NT2/D1 (cell line): ENCODE results near the gene METRNL.

ENCODE experiments used
- DNase-seq: peaks from one replicate; pipeline ENCODE4 v3.0.0-alpha.2; 2011; ENCODE audit warnings: low read depth, low spot score
- H3K27me3 ChIP-seq: 2 replicates; pipeline ENCODE4 v1.6.0; 2011; ENCODE audit warnings: mild to moderate bottlenecking; ENCODE audit not compliant: insufficient read length, insufficient read depth
- H3K36me3 ChIP-seq: 2 replicates; pipeline ENCODE4 v1.6.1; 2011; ENCODE audit warnings: mild to moderate bottlenecking, low read length, mixed read lengths; ENCODE audit not compliant: insufficient read depth, insufficient read length
- H3K4me1 ChIP-seq: 2 replicates; pipeline ENCODE4 v1.5.1; 2011; ENCODE audit not compliant: insufficient read depth, insufficient read length
- H3K4me3 ChIP-seq: 2 replicates; pipeline ENCODE4 v1.5.1; 2011; ENCODE audit warnings: low read depth; ENCODE audit not compliant: insufficient read length
- H3K9ac ChIP-seq: 2 replicates; pipeline ENCODE4 v1.6.0; 2011; ENCODE audit warnings: low read depth; ENCODE audit not compliant: insufficient read length
- H3K9me3 ChIP-seq: 2 replicates; pipeline ENCODE4 v1.5.1; 2011; ENCODE audit warnings: mild to moderate bottlenecking, low read length; ENCODE audit not compliant: insufficient read depth
- SUZ12 ChIP-seq: IDR thresholded peaks from 2 replicates; pipeline ENCODE4 v1.6.1; 2011; ENCODE audit not compliant: insufficient read length, insufficient read depth; ENCODE audit errors: extremely low read depth
- YY1 ChIP-seq: IDR thresholded peaks from 2 replicates; pipeline ENCODE4 v1.6.1; 2011; ENCODE audit not compliant: insufficient read length, insufficient read depth
- ZNF274 ChIP-seq: IDR thresholded peaks from 2 replicates; pipeline ENCODE4 v1.6.1; 2011; ENCODE audit warnings: mild to moderate bottlenecking, low read depth, low read length

METRNL gene

DNA sequence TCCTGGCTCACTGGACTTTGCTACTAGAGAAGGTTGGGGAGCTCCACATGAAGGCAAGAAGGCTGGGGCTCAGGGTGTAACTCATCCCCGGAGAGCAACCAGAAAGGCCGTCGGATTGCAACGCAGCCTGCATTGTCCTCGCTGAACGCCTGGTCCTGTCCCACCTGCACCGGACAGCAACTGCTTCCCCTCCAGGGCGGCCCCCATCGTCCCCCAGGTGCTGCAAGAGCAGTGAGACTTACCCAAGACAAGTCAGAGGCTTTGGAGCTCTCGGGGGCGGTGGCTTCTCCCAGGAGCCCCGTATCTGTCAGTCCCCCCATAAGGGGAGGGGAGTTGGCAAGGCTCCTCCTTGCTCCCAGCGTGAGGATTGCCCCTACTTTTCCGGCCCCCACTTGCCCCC lies 18.4 kb downstream of the METRNL start:
- Histone ChIP-seq H3K36me3 (peaks cover 44% of the 10 kb centered on the region), H3K4me1 (peaks cover 29% of the 10 kb centered on the region), H3K4me3 (no peak overlapping the region), H3K9me3 (no peaks in the 10 kb centered on the region), H3K9ac (no peak overlapping the region), H3K27me3 (no peaks in the 10 kb centered on the region)
- DNase-seq, result no peak
- TF ChIP-seq SUZ12 (no peak), ZNF274 (no peak), YY1 (no peak)

DNA sequence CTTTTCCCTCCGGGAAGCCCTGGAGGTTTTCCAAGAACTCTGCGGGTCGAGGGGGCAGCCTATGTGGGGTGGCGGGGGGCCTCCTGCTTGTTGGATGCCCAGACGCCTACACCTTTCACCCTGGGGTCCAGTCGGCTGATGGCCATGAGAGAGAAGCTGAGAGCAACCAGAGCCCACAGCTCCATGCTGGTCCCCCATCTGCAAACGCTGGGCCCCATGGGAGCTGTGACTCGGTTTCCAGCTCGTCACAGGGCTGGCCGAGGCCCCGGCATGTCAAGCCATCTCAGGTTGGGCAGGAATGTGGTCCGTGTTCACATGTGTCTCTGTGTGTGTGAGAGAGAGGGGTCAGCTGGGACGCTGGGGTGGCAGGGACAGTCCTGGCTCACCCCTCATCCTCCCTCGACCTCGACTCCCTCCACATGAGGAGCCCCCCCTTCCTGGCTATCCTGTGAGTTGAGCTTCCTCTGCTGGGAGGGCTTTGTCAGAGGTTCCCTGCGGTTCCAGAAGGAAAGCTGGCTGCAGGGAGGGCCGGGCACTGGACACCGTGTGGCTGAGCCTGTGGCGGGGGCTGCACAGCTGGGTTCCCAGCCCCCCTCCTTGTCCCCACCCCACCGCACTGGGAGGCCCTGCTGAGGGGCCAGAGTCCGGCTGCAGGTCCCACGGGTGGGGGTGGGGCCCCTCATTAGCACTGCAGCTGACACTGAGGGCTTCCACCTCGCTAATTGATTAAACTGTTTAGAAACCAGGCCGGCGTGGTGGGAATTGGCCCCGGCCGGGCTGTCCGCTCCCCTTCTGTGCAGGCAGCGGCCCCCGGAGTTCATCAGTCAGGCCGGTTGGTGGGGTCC lies 19.1 kb downstream of the METRNL start:
- Histone ChIP-seq H3K4me1 (peaks cover 29% of the 10 kb centered on the region), H3K9me3 (no peaks in the 10 kb centered on the region), H3K4me3 (no peak overlapping the region), H3K36me3 (peaks cover 40% of the 10 kb centered on the region), H3K27me3 (no peaks in the 10 kb centered on the region), H3K9ac (no peak overlapping the region)
- TF ChIP-seq ZNF274, result no peak
- no peak for TF ChIP-seq SUZ12
- TF ChIP-seq YY1, result no peak
- no peak for DNase-seq

DNA sequence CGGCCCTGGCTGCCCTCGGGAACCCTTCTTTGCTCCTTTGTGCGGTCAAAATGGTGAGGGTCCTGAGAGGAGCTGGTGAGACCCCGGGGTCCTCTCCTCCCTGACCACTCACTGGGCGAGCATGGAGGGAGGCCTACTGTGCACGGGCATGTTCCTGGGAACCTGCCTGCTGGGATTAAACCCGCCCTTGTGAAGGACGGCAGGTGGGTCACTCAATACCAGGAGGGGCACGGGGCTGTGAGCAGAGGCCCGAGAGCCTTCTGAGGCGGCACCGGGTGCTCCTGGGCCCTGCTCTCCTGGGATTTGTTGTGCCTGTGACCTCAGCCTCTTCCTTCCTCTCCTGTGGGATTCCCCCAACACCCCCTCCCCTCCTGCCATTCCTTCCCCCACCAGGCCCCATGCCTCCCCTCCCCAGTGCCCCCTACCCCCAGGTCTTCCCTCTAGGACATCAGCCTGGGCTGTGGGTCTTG lies 19.7 kb downstream of the METRNL start:
- peaks cover 29% of the 10 kb centered on the region for H3K4me1 ChIP-seq
- TF ChIP-seq SUZ12, result no peak
- no peak for TF ChIP-seq ZNF274
- TF ChIP-seq YY1, result no peak
- no peaks in the 10 kb centered on the region for H3K27me3 ChIP-seq
- H3K4me3 ChIP-seq, result no peak overlapping the region
- no peak for DNase-seq
- no peaks in the 10 kb centered on the region for H3K9me3 ChIP-seq
- H3K36me3 ChIP-seq, result peaks cover 33% of the 10 kb centered on the region
- H3K9ac ChIP-seq, result no peak overlapping the region

DNA sequence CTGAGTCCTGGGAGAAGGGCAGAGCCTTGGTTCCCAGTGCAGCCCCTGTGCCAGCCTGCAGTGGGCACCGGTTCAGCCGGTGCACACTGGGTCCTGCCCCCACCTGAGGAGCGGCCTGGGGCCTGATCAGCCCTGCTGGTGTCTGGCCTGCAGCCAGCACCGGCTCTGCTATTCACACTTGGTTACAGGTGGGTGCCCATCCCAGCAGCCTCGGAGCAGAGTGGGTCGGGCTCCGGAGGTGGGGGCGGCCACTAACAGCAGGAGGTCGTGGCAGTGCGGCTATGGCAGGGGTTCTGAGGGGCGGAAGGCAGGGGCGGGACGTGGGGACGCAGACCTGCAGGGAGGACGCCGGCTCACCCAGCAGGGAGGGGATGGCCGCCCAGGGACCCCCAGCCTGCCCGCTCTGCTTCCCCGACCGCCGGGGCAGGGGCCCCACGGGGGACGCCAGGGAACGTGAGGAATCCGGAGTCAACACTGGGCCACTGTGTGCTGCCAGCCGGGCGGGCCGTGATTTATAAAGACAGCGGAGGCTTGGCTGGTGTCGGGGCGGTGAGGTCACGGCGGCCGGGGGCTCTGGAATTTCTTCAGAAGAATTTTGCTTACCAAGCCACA lies 20.3 kb downstream of the METRNL start:
- H3K9me3 ChIP-seq, result no peaks in the 10 kb centered on the region
- H3K4me3 ChIP-seq, result no peak overlapping the region
- H3K27me3 ChIP-seq, result no peaks in the 10 kb centered on the region
- TF ChIP-seq ZNF274 (no peak), SUZ12 (no peak)
- no peak for DNase-seq
- H3K36me3 ChIP-seq, result peaks cover 28% of the 10 kb centered on the region
- H3K9ac ChIP-seq, result no peak overlapping the region
- H3K4me1 ChIP-seq, result peaks cover 29% of the 10 kb centered on the region

DNA sequence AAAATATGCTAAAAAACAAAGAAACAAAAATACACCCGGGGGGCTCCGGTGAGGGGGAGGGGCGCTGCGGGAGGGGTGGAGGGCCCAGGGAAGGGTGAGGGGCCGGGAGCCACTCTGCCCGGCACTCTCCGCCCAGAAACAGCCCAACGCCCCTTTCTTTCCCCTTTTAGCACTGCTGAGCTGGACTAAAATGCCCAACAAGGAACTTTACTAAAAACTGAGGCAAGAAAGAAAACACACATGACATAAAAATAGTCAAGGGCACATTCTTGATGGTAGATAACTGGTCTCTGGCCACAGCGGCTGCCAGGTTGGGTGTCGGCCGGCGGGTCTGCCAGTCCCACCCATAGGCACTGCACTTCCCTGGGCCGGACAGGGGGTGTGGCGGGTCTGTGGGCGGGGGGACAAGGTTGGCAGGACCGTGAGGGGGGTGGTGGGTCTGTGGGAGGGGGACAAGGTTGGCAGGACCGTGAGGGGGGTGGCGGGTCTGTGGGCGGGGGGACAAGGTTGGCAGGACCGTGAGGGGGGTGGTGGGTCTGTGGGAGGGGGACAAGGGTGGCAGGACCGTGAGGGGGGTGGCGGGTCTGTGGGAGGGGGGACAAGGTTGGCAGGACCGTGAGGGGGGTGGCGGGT lies 20.9 kb downstream of the METRNL start:
- H3K4me1 ChIP-seq, result peaks cover 29% of the 10 kb centered on the region
- DNase-seq, result no peak
- no peak overlapping the region for H3K9ac ChIP-seq
- no peaks in the 10 kb centered on the region for H3K27me3 ChIP-seq
- TF ChIP-seq SUZ12, result no peak
- TF ChIP-seq YY1, result no peak
- TF ChIP-seq ZNF274, result no peak
- H3K36me3 ChIP-seq, result peaks cover 21% of the 10 kb centered on the region
- no peak overlapping the region for H3K4me3 ChIP-seq
- no peaks in the 10 kb centered on the region for H3K9me3 ChIP-seq

DNA sequence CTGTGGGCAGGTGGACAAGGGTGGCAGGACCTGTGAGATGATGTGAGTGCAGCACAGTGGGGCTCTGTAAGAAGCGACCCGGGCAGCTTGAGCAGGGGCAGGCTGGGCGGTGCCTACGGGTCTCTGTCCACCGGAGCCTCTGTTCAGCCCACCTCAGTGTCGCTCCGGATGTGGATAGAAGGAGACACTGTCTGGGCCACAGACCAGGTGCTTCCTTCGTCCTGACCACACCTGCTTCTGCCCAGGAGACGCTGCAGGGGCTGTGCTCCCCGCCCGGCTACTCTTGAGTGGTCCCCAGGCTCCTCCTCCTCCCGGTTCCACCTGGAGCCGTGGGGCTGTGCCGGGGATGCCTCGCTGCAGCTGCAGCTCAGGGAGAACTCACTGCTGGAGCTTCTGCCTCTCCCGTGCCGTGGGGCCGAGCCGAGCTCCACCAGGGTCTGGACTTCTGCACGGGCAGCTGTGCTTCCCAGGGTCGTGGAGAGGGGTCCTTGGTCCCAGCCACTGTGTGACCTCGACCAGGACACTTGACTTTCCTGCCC lies 21.5 kb downstream of the METRNL start:
- H3K36me3 ChIP-seq, result peaks cover 15% of the 10 kb centered on the region
- peaks cover 29% of the 10 kb centered on the region for H3K4me1 ChIP-seq
- DNase-seq, result no peak
- no peak overlapping the region for H3K4me3 ChIP-seq
- H3K27me3 ChIP-seq, result no peaks in the 10 kb centered on the region
- no peaks in the 10 kb centered on the region for H3K9me3 ChIP-seq
- TF ChIP-seq SUZ12 (no peak), YY1 (no peak), ZNF274 (no peak)
- no peak overlapping the region for H3K9ac ChIP-seq
